ENCODE data around the gene ELSPBP1. TPM values are rescaled to one million over a fixed set of nuclear protein-coding genes. Genes with fewer than 3 reads are reported as not detected.
"Not testable (repeated sequence)": the region's sequence is repeated elsewhere in the genome, so short reads cannot be mapped to it uniquely, and the experiment has no call there.

The ELSPBP1 gene
- total and polyA plus RNA-seq, 2 donors (not counting 1 experiment from before 2014, with no cell fraction given) = not detected

DNA sequence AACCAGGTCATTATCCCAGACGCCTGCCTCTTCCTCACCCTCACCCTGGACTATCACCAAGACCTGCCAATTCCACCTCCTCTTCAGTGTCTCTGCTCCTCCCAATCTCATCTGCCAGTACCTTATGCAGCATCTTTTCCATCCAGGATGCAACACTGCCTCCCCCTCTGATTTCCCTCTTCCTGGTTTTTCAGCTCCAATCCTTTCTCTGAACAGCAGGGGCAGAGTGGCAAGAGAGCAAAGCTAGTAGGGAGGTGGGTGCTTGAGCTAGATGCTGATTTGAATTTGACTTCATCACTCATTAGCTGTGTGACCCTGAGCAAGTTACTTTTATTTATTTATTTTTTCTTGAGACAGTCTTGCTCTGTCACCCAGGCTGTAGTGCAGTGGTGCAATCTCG is 75.0 kb downstream of the ELSPBP1 start:
- Histone ChIP-seq H3K27me3 (ENCODE audit: control insufficient read depth, insufficient read depth, low read length) (no peaks in the 10 kb centered on the region), H2AFZ (ENCODE audit: low read length) (no peak overlapping the region), H3K4me3 (replicated peaks in 1 of 4; ENCODE audit: control extremely low read depth in 1 of 4, insufficient read depth in 1 of 4, low read depth in 3 of 4, low read length in 4 of 4) (no peak overlapping the region), H3K9me3 (ENCODE audit: control insufficient read depth, insufficient read depth, low read depth, low read length) (no peaks in the 10 kb centered on the region), H3K4me1 (ENCODE audit: control insufficient read depth, extremely low read depth, insufficient read depth, low read length) (no peaks in the 10 kb centered on the region), H3K36me3 (ENCODE audit: control insufficient read depth, insufficient read depth, low read length) (no peaks in the 10 kb centered on the region), H3K79me2 (ENCODE audit: control insufficient read depth, insufficient read depth, low read length) (no peaks in the 10 kb centered on the region), H3K9ac (ENCODE audit: insufficient read depth, low read length) (no peak overlapping the region), H3K27ac (ENCODE audit: insufficient read depth, low read length) (no peak overlapping the region), H3K4me2 (ENCODE audit: extremely low read depth, insufficient read depth, low read length) (no peak overlapping the region), H4K20me1 (ENCODE audit: control insufficient read depth, extremely low read depth, insufficient read depth, low read length) (no peaks in the 10 kb centered on the region)
- DNase-seq (ENCODE audit: low read depth in 2 of 2) = no peak
- no peak for TF ChIP-seq CTCF (conservative IDR thresholded peaks at IDR 0.05 in 1 of 2, IDR thresholded peaks at IDR 0.05 in 1 of 2; ENCODE audit: low read depth in 1 of 2, low read length in 2 of 2)
- TF ChIP-seq EZH2 (IDR thresholded peaks at IDR 0.05; ENCODE audit: low read length, missing control alignments) = no peak

DNA sequence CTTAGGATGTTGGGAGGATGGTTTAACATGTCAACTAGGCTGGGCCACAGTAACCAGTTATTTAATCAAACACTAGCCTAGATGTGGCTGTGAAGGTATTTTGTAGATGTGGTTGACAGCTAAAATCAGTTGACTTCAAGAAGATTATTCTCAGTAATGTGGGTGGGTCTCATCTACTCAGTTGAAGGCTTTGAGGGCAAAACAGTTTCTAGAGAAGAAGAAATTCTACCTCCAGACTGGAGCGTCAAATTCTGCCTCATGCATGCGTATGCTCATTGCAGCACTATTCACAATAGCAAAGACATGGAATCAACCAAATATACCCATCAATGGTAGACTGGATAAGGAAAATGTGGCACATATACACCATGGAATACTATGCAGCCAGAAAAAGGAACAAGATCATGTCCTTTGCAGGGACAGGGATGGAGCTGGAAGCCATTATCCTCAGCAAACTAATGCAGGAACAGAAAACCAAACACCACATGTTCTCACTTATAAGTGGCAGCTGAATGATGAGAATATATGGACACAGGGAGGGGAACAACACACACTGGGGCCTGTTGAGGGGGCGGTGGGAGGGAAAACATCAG is 75.8 kb downstream of the ELSPBP1 start:
- not testable (repeated sequence) for DNase-seq (ENCODE audit: low read depth in 2 of 2); H3K9me3 ChIP-seq (ENCODE audit: control insufficient read depth, insufficient read depth, low read depth, low read length); H3K4me3 ChIP-seq (replicated peaks in 1 of 4; ENCODE audit: control extremely low read depth in 1 of 4, insufficient read depth in 1 of 4, low read depth in 3 of 4, low read length in 4 of 4); H3K36me3 ChIP-seq (ENCODE audit: control insufficient read depth, insufficient read depth, low read length); H3K4me2 ChIP-seq (ENCODE audit: extremely low read depth, insufficient read depth, low read length); H3K27me3 ChIP-seq (ENCODE audit: control insufficient read depth, insufficient read depth, low read length); H3K79me2 ChIP-seq (ENCODE audit: control insufficient read depth, insufficient read depth, low read length); H4K20me1 ChIP-seq (ENCODE audit: control insufficient read depth, extremely low read depth, insufficient read depth, low read length); H3K4me1 ChIP-seq (ENCODE audit: control insufficient read depth, extremely low read depth, insufficient read depth, low read length); H3K27ac ChIP-seq (ENCODE audit: insufficient read depth, low read length); H2AFZ ChIP-seq (ENCODE audit: low read length); H3K9ac ChIP-seq (ENCODE audit: insufficient read depth, low read length)

Other genes starting within 250 kb of the ELSPBP1 start
- 59.6 and 110 TPM in 2 replicates for gene NOP53, start 249.1 kb upstream of the ELSPBP1 start, total RNA-seq
- gene NOP53, start 249.1 kb upstream of the ELSPBP1 start, polyA plus RNA-seq = 47.2 and 60.8 TPM in 2 replicates
- gene SELENOW, start 215.9 kb upstream of the ELSPBP1 start, total RNA-seq = 142 and 155 TPM in 2 replicates
- 187 and 250 TPM in 2 replicates for gene SELENOW, start 215.9 kb upstream of the ELSPBP1 start, polyA plus RNA-seq
- not detected in 2 replicates for gene TPRX1, start 190.1 kb upstream of the ELSPBP1 start, total RNA-seq
- gene TPRX1, start 190.1 kb upstream of the ELSPBP1 start, polyA plus RNA-seq = not detected in 2 replicates
- gene CRX, start 172.7 kb upstream of the ELSPBP1 start, total RNA-seq = not detected in 2 replicates
- not detected in 2 replicates for gene CRX, start 172.7 kb upstream of the ELSPBP1 start, polyA plus RNA-seq
- gene TPRX2, start 135.4 kb upstream of the ELSPBP1 start, total RNA-seq = not detected in 2 replicates
- not detected in 2 replicates for gene TPRX2, start 135.4 kb upstream of the ELSPBP1 start, polyA plus RNA-seq
- gene SULT2A1, start 108.3 kb upstream of the ELSPBP1 start, total RNA-seq = not detected in 2 replicates
- gene SULT2A1, start 108.3 kb upstream of the ELSPBP1 start, polyA plus RNA-seq = not detected in 2 replicates
- not detected in 2 replicates for gene BSPH1, start 2.5 kb upstream of the ELSPBP1 start, total RNA-seq
- not detected in 2 replicates for gene BSPH1, start 2.5 kb upstream of the ELSPBP1 start, polyA plus RNA-seq
- gene CABP5, start 49.4 kb downstream of the ELSPBP1 start, total RNA-seq = not detected in 2 replicates
- not detected in 2 replicates for gene CABP5, start 49.4 kb downstream of the ELSPBP1 start, polyA plus RNA-seq
- gene PLA2G4C, start 116.2 kb downstream of the ELSPBP1 start, total RNA-seq = 31.9 and 39.3 TPM in 2 replicates
- gene PLA2G4C, start 116.2 kb downstream of the ELSPBP1 start, polyA plus RNA-seq = 1.9 and 4.6 TPM in 2 replicates
- gene LIG1, start 175.7 kb downstream of the ELSPBP1 start, total RNA-seq = 8.5 and 10.6 TPM in 2 replicates
- 10.6 and 30.5 TPM in 2 replicates for gene LIG1, start 175.7 kb downstream of the ELSPBP1 start, polyA plus RNA-seq
- gene ZSWIM9, start 176.0 kb downstream of the ELSPBP1 start, total RNA-seq = 3.1 and 5.1 TPM in 2 replicates
- 0.29 and 0.39 TPM in 2 replicates for gene ZSWIM9, start 176.0 kb downstream of the ELSPBP1 start, polyA plus RNA-seq

Measured in fibroblast of lung (primary cell).